Esophagus squamous epithelium (tissue), 4 donors: ENCODE measurements around the gene F12.

Experiments used
- POLR2A ChIP-seq, 4 donors: fragments of 450-650 bp; IDR thresholded peaks; one replicate each; pipeline ENCODE4 v1.6.1; 2017; ENCODE audit warnings: antibody characterized with exemption in 4 of 4, mild to moderate bottlenecking in 4 of 4, moderate library complexity in 3 of 4
- TF ChIP-seq, protein P1 (sequence below), 6 experiments: fragments of 450-650 bp in 4 of 6; fragments of 200-600 bp in 2 of 6; sonication (generic) in 2 of 6; IDR thresholded peaks; one replicate each; pipeline ENCODE4 v1.5.1; 2016 to 2019; ENCODE audit warnings: antibody characterized with exemption in 6 of 6, mild to moderate bottlenecking in 4 of 6, moderate library complexity in 4 of 6

DNA sequence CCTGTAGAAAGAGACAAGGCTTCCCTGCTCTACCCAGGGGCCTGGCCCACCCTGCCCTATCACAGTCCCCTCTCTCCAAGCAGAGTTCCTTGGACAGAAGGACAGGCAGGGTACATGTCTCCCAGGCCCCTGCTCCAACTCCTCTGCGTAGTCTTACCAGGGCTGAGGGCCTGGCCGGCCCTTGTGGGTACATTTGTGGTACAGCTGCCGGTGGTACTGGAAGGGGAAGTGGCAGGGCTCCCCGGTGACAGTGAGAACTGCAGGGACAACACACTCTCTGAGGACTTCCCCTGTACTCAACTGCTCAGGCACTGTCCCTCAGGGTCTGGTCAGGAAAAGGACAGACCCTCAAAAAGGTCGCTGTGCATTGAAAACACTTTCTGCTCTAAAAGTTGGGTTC, 3.6 kb downstream of the F12 start:
- TF ChIP-seq, protein P1, sequence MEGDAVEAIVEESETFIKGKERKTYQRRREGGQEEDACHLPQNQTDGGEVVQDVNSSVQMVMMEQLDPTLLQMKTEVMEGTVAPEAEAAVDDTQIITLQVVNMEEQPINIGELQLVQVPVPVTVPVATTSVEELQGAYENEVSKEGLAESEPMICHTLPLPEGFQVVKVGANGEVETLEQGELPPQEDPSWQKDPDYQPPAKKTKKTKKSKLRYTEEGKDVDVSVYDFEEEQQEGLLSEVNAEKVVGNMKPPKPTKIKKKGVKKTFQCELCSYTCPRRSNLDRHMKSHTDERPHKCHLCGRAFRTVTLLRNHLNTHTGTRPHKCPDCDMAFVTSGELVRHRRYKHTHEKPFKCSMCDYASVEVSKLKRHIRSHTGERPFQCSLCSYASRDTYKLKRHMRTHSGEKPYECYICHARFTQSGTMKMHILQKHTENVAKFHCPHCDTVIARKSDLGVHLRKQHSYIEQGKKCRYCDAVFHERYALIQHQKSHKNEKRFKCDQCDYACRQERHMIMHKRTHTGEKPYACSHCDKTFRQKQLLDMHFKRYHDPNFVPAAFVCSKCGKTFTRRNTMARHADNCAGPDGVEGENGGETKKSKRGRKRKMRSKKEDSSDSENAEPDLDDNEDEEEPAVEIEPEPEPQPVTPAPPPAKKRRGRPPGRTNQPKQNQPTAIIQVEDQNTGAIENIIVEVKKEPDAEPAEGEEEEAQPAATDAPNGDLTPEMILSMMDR (IDR thresholded peaks at IDR 0.05) = no peak
- TF ChIP-seq POLR2A (IDR thresholded peaks at IDR 0.05) = no peak
